HG03025 (cell line): Measurements from ENCODE around the gene PCNX4.
A peak's percentile ranks its signal among the peaks of the same experiment; 100 is the strongest.

Experiments used
- ATAC-seq: cut with Tn5 transposase; IDR thresholded peaks from one replicate; pipeline ENCODE4 v1.9.1; 2021; ENCODE audit warnings: mild to moderate bottlenecking, moderate library complexity; ENCODE audit not compliant: unreplicated experiment, low FRiP score

The PCNX4 gene

DNA sequence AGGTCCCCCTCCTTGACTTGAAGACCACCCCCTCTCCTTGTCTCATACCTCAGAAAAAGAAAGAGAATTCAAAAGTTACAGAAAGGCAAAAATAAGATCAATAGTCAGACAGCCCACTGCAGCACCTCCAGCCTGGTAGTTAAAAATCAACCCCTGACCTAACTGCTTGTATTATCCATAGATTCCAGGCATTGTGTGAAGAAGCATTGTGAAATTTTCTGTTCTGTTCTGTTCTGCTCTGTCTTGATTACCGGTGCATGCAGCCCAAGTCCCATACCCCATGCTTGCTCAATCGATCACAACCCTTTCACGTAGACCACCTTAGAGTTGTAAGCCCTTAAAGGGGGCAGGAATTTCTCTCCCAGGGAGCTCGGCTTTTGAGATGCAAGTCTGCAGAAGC lies 79.2 kb downstream of the PCNX4 start:
- ATAC-seq = no peak

DNA sequence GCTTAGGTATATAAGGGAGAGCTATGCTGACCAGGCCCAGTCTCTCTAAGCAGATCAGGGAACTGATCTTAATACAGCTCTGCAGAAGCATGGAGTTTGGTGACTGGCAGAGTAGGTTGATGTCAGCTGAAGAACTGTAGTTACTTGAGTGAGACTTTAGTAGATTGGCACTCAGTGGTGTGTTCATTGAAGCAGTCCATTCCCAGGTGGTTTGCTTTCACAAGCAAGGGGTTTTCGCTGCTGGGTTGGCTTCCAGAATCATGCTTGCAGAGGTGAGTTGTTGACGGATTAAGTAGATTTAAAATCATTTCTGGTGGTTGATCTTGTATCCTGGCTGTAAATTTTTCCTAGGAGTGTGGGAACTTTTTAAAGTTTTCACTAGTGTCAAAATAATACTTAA lies 80.0 kb downstream of the PCNX4 start:
- ATAC-seq = no peak

DNA sequence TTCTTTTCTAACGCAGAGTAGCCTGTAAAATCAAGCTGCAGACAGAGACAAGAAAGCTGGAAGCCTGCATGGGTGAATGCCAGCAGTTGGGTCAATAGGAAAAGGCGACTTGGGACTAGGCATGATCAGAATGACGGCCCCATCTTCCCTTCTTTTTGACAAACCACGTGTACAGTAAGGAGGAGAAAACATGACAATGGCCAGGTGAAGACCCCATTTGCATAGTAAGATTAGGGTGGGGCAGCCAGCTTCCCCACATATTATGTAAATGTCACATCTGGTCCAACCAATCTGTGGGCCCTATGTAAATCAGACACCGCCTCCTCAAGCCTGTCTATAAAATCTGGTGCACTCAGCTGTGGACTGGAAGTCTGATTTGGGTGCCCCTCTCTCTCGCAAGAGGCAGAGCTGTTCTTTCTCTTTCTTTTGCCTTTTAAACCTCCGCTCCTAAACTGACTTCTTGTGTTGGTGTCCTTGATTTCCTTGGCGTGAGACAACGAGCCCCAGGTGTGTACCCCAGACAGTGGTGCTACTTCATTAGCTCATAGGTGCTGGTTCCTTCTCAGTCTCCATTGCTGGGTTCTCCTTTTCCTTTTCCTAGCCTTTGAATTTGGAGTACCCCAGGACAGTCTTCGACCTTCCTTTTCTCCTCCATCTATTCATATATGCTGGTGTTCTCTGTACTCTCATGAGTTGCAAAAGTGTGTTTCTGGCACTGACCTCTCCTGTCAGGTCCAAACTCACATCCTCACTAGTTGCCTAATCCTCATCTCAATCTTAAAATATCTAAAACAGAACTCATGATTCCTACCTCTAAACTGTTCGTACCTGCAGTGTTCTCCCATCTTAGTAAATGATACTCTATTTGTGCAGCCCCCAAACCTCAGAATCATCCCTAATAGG lies 82.9 kb downstream of the PCNX4 start:
- ATAC-seq = no peak

DNA sequence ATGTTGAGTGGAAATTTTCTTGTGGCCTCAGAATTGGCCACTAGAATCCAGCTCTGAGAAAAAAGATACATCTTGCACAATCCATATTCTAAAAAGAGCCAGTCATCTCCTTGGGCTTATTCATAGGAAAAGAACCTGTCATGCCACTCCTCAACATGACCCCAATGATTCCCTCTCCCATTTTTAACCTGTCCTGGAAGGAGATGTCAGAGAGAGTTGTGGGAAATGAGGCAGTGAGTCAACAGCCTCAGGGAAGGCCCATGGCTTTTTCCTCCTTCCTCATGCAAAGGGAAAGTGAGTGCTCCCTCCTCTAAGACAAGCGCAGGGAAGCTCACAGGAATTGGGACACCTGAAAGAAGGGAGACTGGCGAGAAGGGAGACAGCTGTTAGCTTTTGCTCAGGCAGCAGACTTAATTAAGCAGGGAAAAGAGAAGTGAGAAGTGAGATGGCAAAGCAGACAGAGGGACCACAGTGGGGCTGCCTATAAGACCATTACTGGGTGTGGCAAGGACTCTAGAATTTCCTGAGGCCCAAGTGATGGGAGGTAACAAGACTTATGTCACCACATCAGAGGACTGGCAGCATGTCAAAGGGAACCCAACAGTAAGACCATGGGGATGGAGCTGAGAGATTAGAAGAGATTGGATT lies 83.7 kb downstream of the PCNX4 start:
- no peak for ATAC-seq

DNA sequence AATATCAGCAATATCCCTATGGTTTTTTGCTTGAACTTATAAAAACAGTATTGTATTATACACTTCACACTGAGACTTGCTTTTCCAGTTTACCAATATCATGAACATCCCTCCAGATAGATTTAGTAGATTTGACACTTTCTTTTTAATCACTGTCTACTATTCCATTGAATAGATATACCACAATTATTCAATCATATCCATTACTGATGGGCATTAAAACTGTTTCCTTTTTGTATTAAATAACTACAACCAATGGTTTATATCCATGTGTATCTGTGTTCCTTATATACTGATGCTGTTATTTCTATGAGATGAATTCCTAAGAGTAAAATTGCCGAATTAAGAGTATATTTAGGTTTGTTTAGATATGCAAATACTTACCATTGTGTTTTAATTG lies 86.4 kb downstream of the PCNX4 start:
- ATAC-seq = no peak

DNA sequence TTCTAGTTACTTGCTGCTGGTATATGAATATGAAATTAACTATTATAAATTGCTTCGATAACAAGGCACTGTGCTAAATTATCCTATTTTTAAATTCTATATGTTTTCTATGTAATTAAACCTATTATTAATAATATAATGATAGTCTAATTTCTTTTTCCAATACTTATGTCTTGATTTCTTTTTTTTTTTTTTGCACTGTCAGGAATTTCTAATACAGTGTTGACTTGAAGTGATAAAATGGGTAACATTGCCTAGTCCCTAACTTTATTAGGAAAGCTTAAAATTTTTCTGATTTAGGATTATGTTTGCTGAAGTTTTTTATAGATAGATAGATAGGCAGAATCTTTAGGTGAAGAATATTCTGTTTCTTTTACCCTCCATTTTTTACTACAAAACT lies 87.1 kb downstream of the PCNX4 start:
- no peak for ATAC-seq

DNA sequence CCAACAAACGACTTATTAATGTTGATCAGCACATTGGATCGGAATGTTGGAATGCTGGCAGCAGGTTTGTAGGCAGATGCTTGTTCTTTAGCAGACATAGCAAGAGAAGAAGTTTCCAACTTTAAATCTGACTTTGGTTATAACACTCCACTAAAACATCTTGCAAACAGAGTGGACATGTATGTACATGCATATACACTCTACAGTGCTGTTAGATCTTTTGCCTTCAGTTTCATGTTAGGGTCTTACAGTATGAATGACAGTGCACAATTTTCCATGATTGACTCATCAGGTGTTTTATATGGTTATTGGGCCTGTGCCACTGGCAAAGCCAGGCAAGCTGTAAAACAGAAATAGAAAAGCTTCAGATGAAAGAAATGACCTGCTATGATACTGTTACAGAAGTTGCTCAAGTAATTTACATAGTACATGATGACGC lies 87.7 kb downstream of the PCNX4 start:
- ATAC-seq = no peak

DNA sequence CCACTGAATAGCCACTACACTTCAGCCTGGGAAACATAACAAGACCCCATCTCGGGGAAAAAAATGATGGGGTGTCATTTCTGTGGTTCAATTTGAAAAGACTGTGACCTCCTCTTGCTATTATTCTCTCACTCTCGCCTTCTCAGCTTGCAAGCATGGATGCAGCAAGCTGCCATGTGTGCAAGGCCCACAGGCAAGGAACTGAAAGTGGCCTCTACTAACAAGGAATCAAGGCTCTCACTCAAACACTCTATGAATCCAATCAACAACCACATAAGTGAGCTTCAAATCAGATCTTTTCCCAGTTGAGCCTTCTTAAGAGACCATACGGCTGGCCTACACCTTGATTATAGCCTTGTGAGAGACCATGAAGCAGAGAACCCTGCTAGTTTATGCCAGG lies 91.4 kb downstream of the PCNX4 start:
- ATAC-seq = no peak

DNA sequence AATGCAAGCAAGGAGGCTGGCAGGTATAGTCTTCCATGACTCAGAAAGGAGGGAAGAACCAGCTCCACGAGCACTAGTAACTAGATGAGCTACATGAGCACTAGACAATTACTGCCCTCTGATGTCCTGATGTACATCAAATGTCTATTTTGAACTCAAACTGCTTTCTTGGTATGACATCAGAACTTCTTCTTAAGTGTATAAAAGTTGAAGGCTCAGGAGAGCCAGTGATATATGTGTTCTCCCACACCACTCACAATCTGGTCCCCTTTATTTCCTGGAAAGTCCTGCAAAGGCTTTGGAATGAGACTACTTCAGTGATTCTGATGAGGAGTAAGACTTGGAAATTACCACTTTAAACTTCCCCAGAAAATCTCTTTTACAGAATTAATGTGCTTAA lies 92.0 kb downstream of the PCNX4 start:
- no peak for ATAC-seq

DNA sequence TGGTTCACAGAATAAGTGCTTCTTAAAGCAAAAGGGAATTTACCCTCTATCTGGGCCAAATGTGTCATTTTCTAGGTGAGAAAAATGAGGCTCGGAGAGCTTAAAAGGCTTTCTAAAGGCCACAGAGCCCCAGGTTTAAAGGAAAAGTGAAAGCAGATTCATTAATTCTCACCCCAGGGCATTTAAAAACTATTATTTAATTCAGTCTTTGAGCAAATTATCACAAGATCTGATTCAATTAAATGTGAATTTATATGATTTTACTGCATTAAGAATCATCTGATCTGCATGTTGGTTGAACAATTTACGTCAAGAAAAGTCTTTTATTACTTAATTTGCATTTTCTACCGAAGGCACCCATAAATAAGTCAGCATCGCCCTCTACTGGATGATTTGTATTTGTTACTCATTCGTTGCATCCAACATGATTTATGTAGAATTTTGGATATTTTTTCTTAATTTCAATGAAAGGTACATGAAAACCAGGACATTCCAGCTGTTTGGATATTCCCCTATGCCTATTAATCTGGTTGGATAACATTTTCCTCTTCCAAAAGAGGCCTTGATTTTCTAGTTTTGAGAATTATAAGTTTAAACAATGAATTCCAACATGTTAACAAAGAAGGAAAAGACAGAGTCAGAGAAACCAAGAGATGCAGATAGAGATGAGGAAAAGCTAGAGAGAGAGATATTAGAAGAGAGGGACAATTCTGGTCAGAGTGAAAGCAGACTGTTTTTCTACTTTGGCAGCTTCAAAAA lies 92.6 kb downstream of the PCNX4 start:
- ATAC-seq = no peak

DNA sequence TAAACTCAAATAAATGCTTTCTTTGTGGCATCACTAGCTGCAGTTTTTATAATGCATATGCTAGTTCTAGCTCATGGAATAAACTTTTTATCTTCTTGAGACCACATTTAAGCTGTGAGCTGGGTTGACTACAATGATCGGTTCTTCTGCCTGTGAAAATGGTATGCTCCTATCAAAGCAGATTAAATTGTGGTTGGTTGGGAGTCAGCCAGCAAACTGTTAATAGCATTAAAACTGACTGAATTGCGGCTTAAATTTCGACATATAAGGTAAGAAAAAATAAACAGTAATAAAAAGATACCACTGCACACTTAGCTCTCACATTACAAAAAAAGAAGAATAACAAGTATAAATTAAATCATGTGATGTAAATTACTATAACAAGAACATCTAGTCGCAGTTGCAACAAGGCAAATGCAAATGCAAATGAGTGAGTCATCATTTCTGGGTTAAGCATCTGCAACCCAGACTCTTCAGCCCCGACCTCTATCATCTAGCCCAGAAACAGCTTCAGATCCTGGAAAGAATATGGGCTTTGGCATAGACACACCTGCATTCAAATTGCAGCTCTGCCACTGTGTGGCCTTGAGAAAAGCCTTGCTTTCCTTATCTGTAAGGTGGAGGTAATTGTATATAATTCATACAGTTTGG lies 93.3 kb downstream of the PCNX4 start:
- no peak for ATAC-seq

DNA sequence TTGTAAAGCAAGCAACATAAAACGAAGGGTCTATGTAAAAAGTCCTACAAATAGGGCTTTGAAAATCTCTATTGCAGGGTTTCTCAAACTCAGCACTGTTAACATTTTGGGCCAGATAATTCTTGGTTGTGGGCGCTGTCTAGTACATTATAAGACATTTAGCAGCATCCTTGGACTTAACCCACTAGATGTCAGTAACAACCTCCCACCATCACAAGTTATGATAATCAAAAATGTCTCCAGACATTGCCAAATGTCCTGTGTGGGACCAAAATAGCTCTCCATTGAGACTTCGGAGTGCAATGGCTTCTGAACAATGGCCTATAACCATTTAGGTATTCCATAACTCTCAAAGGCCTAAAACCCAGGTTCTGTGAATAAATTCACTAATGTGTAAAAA lies 96.4 kb downstream of the PCNX4 start:
- ATAC-seq = no peak

DNA sequence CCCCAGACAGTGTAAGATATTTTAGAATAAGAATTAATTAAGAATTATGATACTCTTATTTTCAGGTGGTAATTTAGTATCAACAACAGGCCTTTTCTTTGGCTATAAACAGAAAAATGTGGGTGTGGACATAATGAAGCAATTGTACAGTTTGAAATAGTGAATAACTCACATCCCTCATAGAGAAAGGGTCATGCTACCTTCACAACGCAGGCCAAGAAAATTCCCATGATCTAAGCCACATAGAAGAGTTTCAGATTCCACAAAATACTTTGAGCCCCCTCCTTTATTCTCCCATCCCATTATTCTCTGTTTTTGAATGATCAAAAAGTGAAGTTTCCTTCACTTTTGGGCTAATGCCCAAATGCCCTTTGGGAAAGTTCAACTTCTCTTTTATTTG lies 97.0 kb downstream of the PCNX4 start:
- ATAC-seq = no peak

DNA sequence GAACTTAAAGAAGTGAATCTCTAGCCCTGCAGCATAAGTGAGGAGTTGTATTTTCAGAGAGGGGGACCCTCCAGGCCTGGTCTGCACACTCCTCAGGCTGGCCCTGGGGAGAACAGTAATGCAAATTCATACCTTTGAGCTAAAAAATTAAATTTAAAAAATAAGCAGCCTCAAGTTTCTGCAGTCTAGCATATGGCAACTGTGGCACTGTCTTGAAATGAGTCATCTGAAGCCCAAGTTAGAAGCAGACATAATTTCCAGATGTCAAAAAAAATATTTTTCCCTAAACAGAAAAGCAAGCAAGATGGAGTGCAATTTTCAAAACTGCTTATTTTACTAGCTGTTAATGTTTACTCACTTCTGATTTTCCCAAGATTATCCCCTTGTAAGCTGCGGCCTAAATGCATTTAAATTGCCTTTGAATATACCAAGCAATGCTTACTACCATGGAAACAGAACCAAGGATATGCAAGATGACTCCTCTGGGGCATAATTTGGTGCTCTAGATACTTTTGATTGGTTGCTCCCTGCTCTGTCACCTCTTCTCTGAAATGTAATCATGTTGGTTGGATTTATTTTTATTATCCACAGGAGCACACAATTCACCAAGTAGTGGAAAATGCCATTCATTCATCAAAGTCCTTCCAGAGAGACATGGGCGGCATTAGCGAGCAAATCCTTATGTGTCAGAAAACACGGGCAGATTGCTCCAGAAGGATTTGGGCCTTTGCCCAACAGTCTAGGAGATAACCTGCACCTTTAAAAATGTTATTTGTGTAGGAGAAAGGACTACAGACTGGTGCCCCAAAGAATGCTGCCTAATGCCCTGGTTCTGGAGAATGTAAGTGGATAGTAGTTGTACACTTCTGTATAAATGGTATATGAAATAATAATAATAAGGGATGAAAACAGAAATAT lies 98.5 kb downstream of the PCNX4 start:
- ATAC-seq = no peak

DNA sequence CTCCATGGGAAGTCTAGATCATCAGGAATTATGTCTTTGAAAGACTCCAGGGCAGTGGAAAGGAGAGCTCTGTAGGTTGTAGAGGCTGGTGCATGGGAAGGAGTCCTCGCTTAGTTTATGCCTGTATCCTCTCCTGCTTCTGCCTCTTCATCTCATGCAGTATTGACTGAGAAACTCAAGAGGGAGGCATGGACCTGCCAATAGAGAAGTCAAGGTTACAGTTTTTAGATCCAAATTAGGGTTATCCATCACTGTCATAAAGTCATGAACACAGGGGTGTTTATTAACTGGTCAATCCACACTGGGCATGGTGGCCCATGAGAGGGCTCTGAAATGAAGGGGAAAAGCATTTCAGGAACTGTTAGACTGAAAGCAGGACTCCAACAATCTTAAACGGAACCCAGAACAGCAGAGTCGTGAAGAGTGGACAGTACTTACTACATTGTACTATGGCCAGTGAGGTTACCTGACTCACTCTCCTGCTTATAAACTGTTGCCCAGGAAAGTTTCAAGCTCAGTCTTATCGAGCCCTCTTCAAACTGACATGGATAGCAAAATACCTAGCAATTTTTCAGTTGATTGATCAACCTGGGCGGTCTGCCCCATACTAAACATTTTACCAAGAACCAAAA lies 103.6 kb downstream of the PCNX4 start:
- peak; percentile 78 for ATAC-seq

DNA sequence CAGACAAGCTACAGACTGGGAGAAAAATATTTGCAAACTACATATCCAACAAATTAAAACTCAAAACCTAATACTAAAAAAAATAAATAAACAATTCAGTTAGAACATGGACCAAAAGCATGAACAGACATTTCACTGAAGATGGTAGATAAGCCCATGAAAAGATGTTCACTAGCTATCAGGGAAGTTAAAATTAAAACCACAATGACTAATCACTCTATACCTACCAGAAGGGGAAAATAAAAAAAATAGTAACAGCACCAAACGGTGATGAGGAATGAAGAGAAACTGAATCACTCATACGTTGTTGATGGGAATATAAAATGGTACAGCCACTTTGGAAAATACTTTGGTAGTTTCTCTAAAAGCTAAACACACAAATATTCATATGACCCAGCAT lies 104.6 kb downstream of the PCNX4 start:
- ATAC-seq = no peak

DNA sequence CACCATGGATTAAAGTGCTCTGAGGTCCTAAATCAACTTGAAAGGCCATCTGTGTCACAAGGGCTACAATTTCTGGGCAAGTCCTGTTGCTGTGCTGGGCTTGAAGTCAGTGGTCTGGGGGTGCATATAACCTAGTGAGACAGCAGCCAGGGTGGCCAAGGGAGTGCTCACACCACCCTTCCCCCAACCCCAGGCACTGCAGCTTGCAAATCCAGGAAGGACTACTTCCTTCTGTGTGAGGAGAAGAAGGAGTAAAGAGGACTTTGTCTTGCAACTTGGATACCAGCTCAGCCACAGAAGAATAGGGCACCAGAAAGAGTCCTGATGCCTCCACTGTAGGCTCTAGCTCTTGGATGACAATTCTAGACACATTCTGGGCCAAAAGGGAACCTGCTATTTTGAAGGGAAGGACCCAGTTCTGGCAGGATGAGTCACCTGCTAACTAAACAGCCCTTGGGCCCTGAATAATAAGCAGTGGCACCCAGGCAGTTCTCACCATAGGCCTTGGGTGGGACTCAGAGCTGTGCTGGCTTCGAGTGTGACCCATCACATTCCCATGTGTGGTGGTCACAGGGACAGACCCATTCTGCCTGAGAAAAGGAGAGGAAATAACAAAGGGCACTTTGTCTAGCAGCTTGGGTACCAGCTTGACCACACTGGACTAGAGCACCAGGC lies 106.0 kb downstream of the PCNX4 start:
- no peak for ATAC-seq

DNA sequence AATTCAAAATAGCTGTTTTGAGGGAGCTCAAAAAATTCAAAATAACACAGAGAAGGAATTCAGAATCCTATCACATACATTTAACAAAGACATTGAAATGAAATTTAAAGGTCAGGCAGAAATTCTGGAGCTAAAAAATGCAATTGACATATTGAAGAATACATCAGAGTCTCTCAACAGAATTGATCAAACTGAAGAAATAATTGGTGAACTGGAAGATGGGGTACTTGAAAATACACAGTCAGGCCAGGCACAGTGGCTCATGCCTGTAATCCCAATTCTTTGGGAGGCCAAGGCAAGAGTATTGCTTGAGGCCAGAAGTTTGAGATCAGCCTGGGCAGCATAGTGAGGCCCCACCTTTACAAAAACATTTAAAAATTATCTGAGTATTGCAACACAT lies 107.6 kb downstream of the PCNX4 start:
- no peak for ATAC-seq
